GM12891 (cell line): Measurements from ENCODE around the gene EYA2.

Source experiments
- PAX5 ChIP-seq: IDR thresholded peaks from 2 replicates; pipeline ENCODE4 v1.6.1; 2011; ENCODE audit warnings: low read length, moderate library complexity, mild to moderate bottlenecking; ENCODE audit not compliant: insufficient read depth, severe bottlenecking
- POLR2A ChIP-seq: IDR thresholded peaks from 2 replicates; pipeline ENCODE4 v1.6.1; 2011; ENCODE audit warnings: low read depth, low read length, control low read depth
- POLR2AphosphoS5 ChIP-seq: IDR thresholded peaks from 2 replicates; pipeline ENCODE4 v1.6.1; 2011; ENCODE audit warnings: low read depth, low read length, control low read depth

DNA sequence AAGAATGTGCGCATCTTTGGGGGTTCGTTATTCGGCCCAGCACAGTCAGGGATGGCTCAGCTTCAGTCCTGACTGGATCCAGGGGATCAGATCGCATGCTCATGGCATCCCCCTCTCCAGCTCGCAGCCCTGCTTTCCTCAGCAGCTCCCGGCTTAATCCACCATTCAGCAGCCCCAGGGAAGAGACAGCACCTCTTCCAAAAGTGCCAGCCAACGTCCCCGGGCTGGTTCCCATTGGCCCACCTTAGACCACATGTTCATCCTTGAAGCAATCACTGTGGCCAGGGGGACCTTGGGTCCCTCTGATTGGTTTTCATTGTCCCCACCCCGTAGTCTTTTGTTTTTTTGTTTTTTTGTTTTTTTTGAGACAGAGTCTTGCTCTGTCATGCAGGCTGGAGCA, 273.2 kb downstream of the EYA2 start:
- TF ChIP-seq POLR2A (no peak), POLR2AphosphoS5 (no peak), PAX5 (no peak)
